Measurements from ENCODE around the gene APOA5. TPM values are rescaled to one million over a fixed set of nuclear protein-coding genes. Genes with fewer than 3 reads are reported as not detected.
A peak's percentile ranks its signal among the peaks of the same experiment; 100 is the strongest.

APOA5 gene
- total and polyA plus RNA-seq, 2 of the 4 experiments (the other 2 are of a cell fraction), result not detected

DNA sequence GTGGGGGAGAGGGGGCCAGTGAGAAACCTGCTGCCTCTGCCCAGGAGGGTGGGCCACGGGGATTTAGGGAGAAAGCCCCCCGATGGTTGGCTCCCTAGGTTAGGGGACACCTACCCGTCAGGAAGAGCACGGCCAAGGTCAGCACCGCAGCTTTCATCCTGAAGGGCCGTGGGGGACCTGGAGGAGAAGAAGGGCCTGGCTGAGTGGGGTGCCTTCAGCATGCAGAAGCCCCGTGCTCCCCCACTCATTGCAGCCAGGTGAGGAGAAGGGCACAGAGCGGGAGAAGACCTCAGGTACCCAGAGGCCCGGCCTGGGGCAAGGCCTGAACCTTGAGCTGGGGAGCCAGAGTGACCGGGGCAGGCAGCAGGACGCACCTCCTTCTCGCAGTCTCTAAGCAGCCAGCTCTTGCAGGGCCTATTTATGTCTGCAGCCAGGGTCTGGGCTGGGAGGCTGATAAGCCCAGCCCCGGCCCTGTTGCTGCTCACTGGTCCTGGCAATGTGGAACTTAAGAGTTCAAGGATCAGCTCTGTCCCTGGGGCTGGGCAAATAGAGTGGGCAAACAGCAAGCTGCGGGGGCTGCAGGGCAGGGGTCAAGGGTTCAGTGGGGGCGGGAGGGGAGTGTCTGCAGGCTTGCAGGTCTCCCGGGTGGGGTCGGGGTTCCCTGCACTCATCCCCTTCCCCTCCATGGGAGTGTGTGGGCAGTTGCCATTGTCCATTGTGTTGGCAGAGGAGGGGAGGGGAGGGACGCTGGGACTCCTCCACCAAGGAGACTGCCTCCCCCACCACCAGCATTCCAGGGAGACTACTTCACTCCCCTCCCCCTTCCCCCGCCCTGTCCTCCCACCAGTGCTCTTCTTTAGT, 45.8 kb upstream of the APOA5 start, which contains the start of gene APOA1:
Gene APOA1 (minus strand): TSS at position 392 of the 861 bp plus-strand sequence. CDS start 235 bp downstream, at position 157.
- H2BK5ac ChIP-seq (ENCODE audit: low read depth, low read length, poor library complexity, severe bottlenecking), result no peak within 1 kb of the TSS
- no peak within 1 kb of the TSS for H3K4me3 ChIP-seq (ENCODE audit: insufficient read depth, low read depth, low read length)
- no peak within 1 kb of the TSS for H2BK20ac ChIP-seq (ENCODE audit: low read depth, low read length)
- peak within 1 kb of the TSS; percentile 19; the same call in 1 of the 2 replicates for H2AK5ac ChIP-seq (ENCODE audit: low read depth, low read length)
- dilution Hi-C loops (cut with HindIII; ENCODE audit: low sequenced_read_pairs, unreplicated experiment), result no loop called here
- WGBS, 2 experiments (ENCODE audit: extremely low coverage in 2 of 2, insufficient read length in 1 of 2), result 88% methylated on average over 7 of the region's 19 CpGs; no CpG with 5 or more reads in 1 of the 2 experiments
- peaks cover 3% of the 10 kb centered on the region; the same call in 1 of the 2 replicates for H3K4me1 ChIP-seq (ENCODE audit: control insufficient read depth, insufficient read depth, low read length)
- DNase-seq, result no peak
- H2AFZ ChIP-seq (replicated peaks; ENCODE audit: low read length, poor library complexity), result peak within 1 kb of the TSS; percentile 52
- no peaks in the 10 kb centered on the region for H3K9me3 ChIP-seq (ENCODE audit: control insufficient read depth, insufficient read depth, low read length)
- no peak within 1 kb of the TSS for H3K9ac ChIP-seq (ENCODE audit: low read depth, low read length)
- H3K14ac ChIP-seq (replicated peaks; ENCODE audit: low read depth, low read length), result no peak within 1 kb of the TSS
- no peak for ATAC-seq (ENCODE audit: low read depth)
- H4K8ac ChIP-seq (ENCODE audit: low read depth in 2 of 2, low read length in 2 of 2), result no peak within 1 kb of the TSS
- no peak within 1 kb of the TSS for H3K23ac ChIP-seq (ENCODE audit: low read depth, low read length)
- H4K91ac ChIP-seq (ENCODE audit: insufficient read depth, low read depth, low read length), result no peak within 1 kb of the TSS
- intact Hi-C loops (cut with micrococcal nuclease), result no loop called here
- no peak within 1 kb of the TSS for H3K27ac ChIP-seq (ENCODE audit: insufficient read depth, low read length)
- POLR2A ChIA-PET (ENCODE audit: unreplicated experiment), result no interaction called here
- no peak within 1 kb of the TSS for H3K4ac ChIP-seq (ENCODE audit: low read depth, low read length)
- no peak within 1 kb of the TSS for H3K18ac ChIP-seq (ENCODE audit: low read depth, low read length)
- H2BK15ac ChIP-seq (ENCODE audit: low read depth, low read length), result no peak within 1 kb of the TSS
- no TSS peak for BruUV-seq (replicated peaks)
- H3K36me3 ChIP-seq (ENCODE audit: control insufficient read depth, insufficient read depth, low read length), result no peaks in the 10 kb centered on the region
- H3K9me1 ChIP-seq (ENCODE audit: insufficient read depth, low read length), result no peaks in the 10 kb centered on the region; the same call in 1 of the 2 replicates
- H4K5ac ChIP-seq (ENCODE audit: low read depth, low read length), result no peak within 1 kb of the TSS
- in situ Hi-C loops (cut with MboI; ENCODE audit: low sequenced_read_pairs), result no loop called here
- no peak within 1 kb of the TSS for H3K4me2 ChIP-seq (ENCODE audit: low read depth, low read length)
- H3K56ac ChIP-seq (ENCODE audit: extremely low read depth, insufficient read depth, low read length), result no peak within 1 kb of the TSS
- no peaks in the 10 kb centered on the region for H4K20me1 ChIP-seq (ENCODE audit: insufficient read depth, low read length)
- no peak within 1 kb of the TSS for H2BK120ac ChIP-seq (ENCODE audit: low read depth, low read length)
- CTCF ChIA-PET, result interaction anchor here (0.5 kb wide), 1 partner anchor 75 kb away, joined by 3 read pairs; no protein-coding TSS in a partner anchor
- H3K79me1 ChIP-seq (ENCODE audit: low read depth in 1 of 2, low read length in 2 of 2), result no peaks in the 10 kb centered on the region
- H3K27me3 ChIP-seq (ENCODE audit: control insufficient read depth, insufficient read depth, low read length), result no peaks in the 10 kb centered on the region; the same call in 1 of the 2 replicates
- peak within 1 kb of the TSS; percentile 28 for H2AK9ac ChIP-seq (replicated peaks; ENCODE audit: low read depth, low read length, poor library complexity)
- TF ChIP-seq RFX5 (IDR thresholded peaks at IDR 0.05; ENCODE audit: low read depth, low read length) (no peak), SMC3 (IDR thresholded peaks at IDR 0.05; ENCODE audit: low read depth, low read length) (no peak), RCOR1 (IDR thresholded peaks at IDR 0.05; ENCODE audit: insufficient replicate concordance, low read length) (no peak), CHD1 (IDR thresholded peaks at IDR 0.05; ENCODE audit: low read depth, low read length) (no peak), FOS (IDR thresholded peaks at IDR 0.05; ENCODE audit: low read depth, low read length) (no peak), BHLHE40 (IDR thresholded peaks at IDR 0.05; ENCODE audit: low read depth, low read length) (no peak), MAZ (IDR thresholded peaks at IDR 0.05; ENCODE audit: borderline replicate concordance, low read depth, low read length) (no peak), MXI1 (IDR thresholded peaks at IDR 0.05; ENCODE audit: borderline replicate concordance, low read depth, low read length) (no peak)
- TF ChIP-seq, protein P1, sequence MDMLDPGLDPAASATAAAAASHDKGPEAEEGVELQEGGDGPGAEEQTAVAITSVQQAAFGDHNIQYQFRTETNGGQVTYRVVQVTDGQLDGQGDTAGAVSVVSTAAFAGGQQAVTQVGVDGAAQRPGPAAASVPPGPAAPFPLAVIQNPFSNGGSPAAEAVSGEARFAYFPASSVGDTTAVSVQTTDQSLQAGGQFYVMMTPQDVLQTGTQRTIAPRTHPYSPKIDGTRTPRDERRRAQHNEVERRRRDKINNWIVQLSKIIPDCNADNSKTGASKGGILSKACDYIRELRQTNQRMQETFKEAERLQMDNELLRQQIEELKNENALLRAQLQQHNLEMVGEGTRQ (IDR thresholded peaks at IDR 0.05; ENCODE audit: low read depth, low read length), result no peak

Data from IMR-90 (cell line).